ENCODE results near the gene OSGIN1. TPM values are rescaled to one million over a fixed set of nuclear protein-coding genes. Genes with fewer than 3 reads are reported as not detected.

Gene OSGIN1
- total RNA-seq, 1 donor from 2014 or later, result 19.0 TPM

GRCh38 chr16:84000989-84001642 lies 48.1 kb downstream of the OSGIN1 start:
- Histone ChIP-seq H3K27me3 (peaks cover 24% of the 10 kb centered on the region), H3K27ac (no peak overlapping the region), H3K36me3 (no peaks in the 10 kb centered on the region), H3K4me3 (no peak overlapping the region), H3K9me3 (no peaks in the 10 kb centered on the region), H3K4me1 (no peaks in the 10 kb centered on the region)
- intact Hi-C loops (cut with DNase I), result no loop called here
- ATAC-seq (no peak), DNase-seq (no peak)
- TF ChIP-seq CTCF (IDR thresholded peaks at IDR 0.05), result no peak

GRCh38 chr16:84001726-84002125 lies 48.7 kb downstream of the OSGIN1 start:
- intact Hi-C loops (cut with DNase I), result no loop called here
- ATAC-seq (no peak), DNase-seq (no peak)
- Histone ChIP-seq H3K27ac (no peak overlapping the region), H3K4me1 (no peaks in the 10 kb centered on the region), H3K27me3 (peaks cover 22% of the 10 kb centered on the region), H3K9me3 (no peaks in the 10 kb centered on the region), H3K4me3 (no peak overlapping the region), H3K36me3 (no peaks in the 10 kb centered on the region)
- no peak for TF ChIP-seq CTCF (IDR thresholded peaks at IDR 0.05)

GRCh38 chr16:84003038-84003437 lies 50.0 kb downstream of the OSGIN1 start:
- Histone ChIP-seq H3K36me3 (no peaks in the 10 kb centered on the region), H3K4me3 (no peak overlapping the region), H3K27me3 (peaks cover 22% of the 10 kb centered on the region), H3K4me1 (no peaks in the 10 kb centered on the region), H3K9me3 (no peaks in the 10 kb centered on the region), H3K27ac (no peak overlapping the region)
- TF ChIP-seq CTCF (IDR thresholded peaks at IDR 0.05), result no peak
- DNase-seq (no peak), ATAC-seq (no peak)
- intact Hi-C loops (cut with DNase I), result no loop called here

- H3K9me3 ChIP-seq, result no peaks in the 10 kb centered on the region
- no peak for TF ChIP-seq CTCF (IDR thresholded peaks at IDR 0.05)
- DNase-seq (no peak), ATAC-seq (no peak)
- no peak overlapping the region for H3K27ac ChIP-seq
- no peak overlapping the region for H3K4me3 ChIP-seq
- intact Hi-C loops (cut with DNase I), result no loop called here
- no peaks in the 10 kb centered on the region for H3K4me1 ChIP-seq
- peaks cover 14% of the 10 kb centered on the region for H3K27me3 ChIP-seq
- no peaks in the 10 kb centered on the region for H3K36me3 ChIP-seq
Observed at GRCh38 chr16:84004442-84004841, 51.4 kb downstream of the OSGIN1 start.

- Histone ChIP-seq H3K9me3 (no peaks in the 10 kb centered on the region), H3K4me3 (no peak overlapping the region), H3K27ac (no peak overlapping the region), H3K4me1 (no peaks in the 10 kb centered on the region), H3K36me3 (no peaks in the 10 kb centered on the region), H3K27me3 (peaks cover 10% of the 10 kb centered on the region)
- DNase-seq (no peak), ATAC-seq (no peak)
- intact Hi-C loops (cut with DNase I), result no loop called here
- no peak for TF ChIP-seq CTCF (IDR thresholded peaks at IDR 0.05)
Observed at GRCh38 chr16:84005391-84005790, 52.4 kb downstream of the OSGIN1 start.

GRCh38 chr16:84007520-84007919 lies 54.5 kb downstream of the OSGIN1 start:
- DNase-seq, result no peak
- ATAC-seq, result no peak
- Histone ChIP-seq H3K36me3 (no peaks in the 10 kb centered on the region), H3K4me3 (no peak overlapping the region), H3K27ac (no peak overlapping the region), H3K4me1 (no peaks in the 10 kb centered on the region), H3K9me3 (no peaks in the 10 kb centered on the region), H3K27me3 (peaks cover 9% of the 10 kb centered on the region)
- intact Hi-C loops (cut with DNase I), result no loop called here
- no peak for TF ChIP-seq CTCF (IDR thresholded peaks at IDR 0.05)

All from upper lobe of right lung (tissue), 1 donor.